Activated CD4-positive, alpha-beta T cell treated with anti-CD3 and anti-CD28 coated beads for 24 hours (primary cell): ENCODE results near the gene CDV3.
"Not testable (repeated sequence)": the region's sequence is repeated elsewhere in the genome, so short reads cannot be mapped to it uniquely, and the experiment has no call there.

ENCODE experiments used
- DNase-seq, 2 donors: peaks; one replicate each; pipeline ENCODE4 v3.0.0-alpha.2; 2020; ENCODE audit warnings: low read depth in 2 of 2

The CDV3 gene

GRCh38 chr3:133573629-133574194, at the start of gene CDV3:
Gene CDV3, plus strand, starts transcription at chr3:133573686. Its CDS starts 359 bp downstream, at chr3:133574045.
- peak in 1 of 2 donors; percentile 23 for DNase-seq

GRCh38 chr3:133523758-133524157, 49.7 kb upstream of the CDV3 start:
- not testable (repeated sequence) for DNase-seq

- DNase-seq: no peak
Measured at GRCh38 chr3:133525435-133525834, 48.1 kb upstream of the CDV3 start.

- DNase-seq: no peak
Measured at GRCh38 chr3:133527081-133527715, 46.3 kb upstream of the CDV3 start.

GRCh38 chr3:133529809-133530208, 43.7 kb upstream of the CDV3 start:
- no peak for DNase-seq

GRCh38 chr3:133531981-133532380, 41.5 kb upstream of the CDV3 start:
- no peak for DNase-seq

GRCh38 chr3:133532951-133533350, 40.5 kb upstream of the CDV3 start:
- DNase-seq: no peak

GRCh38 chr3:133535971-133536881, 37.3 kb upstream of the CDV3 start:
- DNase-seq: no peak

- not testable (repeated sequence) for DNase-seq
Measured at GRCh38 chr3:133537131-133537530, 36.4 kb upstream of the CDV3 start.

- DNase-seq: no peak
Measured at GRCh38 chr3:133538154-133538553, 35.3 kb upstream of the CDV3 start.

GRCh38 chr3:133540896-133541674, 32.4 kb upstream of the CDV3 start:
- no peak for DNase-seq

- no peak for DNase-seq
Measured at GRCh38 chr3:133542871-133543270, 30.6 kb upstream of the CDV3 start.

GRCh38 chr3:133544983-133545382, 28.5 kb upstream of the CDV3 start:
- not testable (repeated sequence) for DNase-seq

GRCh38 chr3:133547432-133548041, 25.9 kb upstream of the CDV3 start:
- DNase-seq: no peak

- DNase-seq: no peak
Measured at GRCh38 chr3:133548090-133548489, 25.4 kb upstream of the CDV3 start.

GRCh38 chr3:133549565-133549964, 23.9 kb upstream of the CDV3 start:
- no peak for DNase-seq

GRCh38 chr3:133551589-133551988, 21.9 kb upstream of the CDV3 start:
- not testable (repeated sequence) for DNase-seq

GRCh38 chr3:133561679-133562078, 11.8 kb upstream of the CDV3 start:
- no peak for DNase-seq

- DNase-seq: no peak
Measured at GRCh38 chr3:133562376-133562775, 11.1 kb upstream of the CDV3 start.

GRCh38 chr3:133563186-133563591, 10.3 kb upstream of the CDV3 start:
- DNase-seq: no peak

- DNase-seq: no peak
Measured at GRCh38 chr3:133563816-133564215, 9.7 kb upstream of the CDV3 start.
